Measurements from ENCODE around the gene THBD. TPM values are rescaled to one million over a fixed set of nuclear protein-coding genes. Genes with fewer than 3 reads are reported as not detected.

Gene THBD
- polyA plus RNA-seq, 1 experiment = 0.04 TPM

- no peak overlapping the region for H3K4me3 ChIP-seq (ENCODE audit: low read depth, low read length)
Measured at GRCh38 chr20:23061734-23062561, 12.5 kb upstream of the THBD start.

GRCh38 chr20:23061262-23061661 is 11.8 kb upstream of the THBD start:
- ChIA-PET CTCF (interaction anchor here (0.7 to 2.0 kb wide), 8 partner anchors 11 to 372 kb away, joined by 3 to 7 read pairs (median 4); no protein-coding TSS in a partner anchor), POLR2A (no interaction called here)
- TF ChIP-seq, protein P1, sequence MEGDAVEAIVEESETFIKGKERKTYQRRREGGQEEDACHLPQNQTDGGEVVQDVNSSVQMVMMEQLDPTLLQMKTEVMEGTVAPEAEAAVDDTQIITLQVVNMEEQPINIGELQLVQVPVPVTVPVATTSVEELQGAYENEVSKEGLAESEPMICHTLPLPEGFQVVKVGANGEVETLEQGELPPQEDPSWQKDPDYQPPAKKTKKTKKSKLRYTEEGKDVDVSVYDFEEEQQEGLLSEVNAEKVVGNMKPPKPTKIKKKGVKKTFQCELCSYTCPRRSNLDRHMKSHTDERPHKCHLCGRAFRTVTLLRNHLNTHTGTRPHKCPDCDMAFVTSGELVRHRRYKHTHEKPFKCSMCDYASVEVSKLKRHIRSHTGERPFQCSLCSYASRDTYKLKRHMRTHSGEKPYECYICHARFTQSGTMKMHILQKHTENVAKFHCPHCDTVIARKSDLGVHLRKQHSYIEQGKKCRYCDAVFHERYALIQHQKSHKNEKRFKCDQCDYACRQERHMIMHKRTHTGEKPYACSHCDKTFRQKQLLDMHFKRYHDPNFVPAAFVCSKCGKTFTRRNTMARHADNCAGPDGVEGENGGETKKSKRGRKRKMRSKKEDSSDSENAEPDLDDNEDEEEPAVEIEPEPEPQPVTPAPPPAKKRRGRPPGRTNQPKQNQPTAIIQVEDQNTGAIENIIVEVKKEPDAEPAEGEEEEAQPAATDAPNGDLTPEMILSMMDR (IDR thresholded peaks at IDR 0.05; ENCODE audit: insufficient read depth, low read depth, low read length) = no peak
- Histone ChIP-seq H3K27me3 (ENCODE audit: control insufficient read depth, insufficient read depth, low read length) (no peaks in the 10 kb centered on the region), H3K36me3 (ENCODE audit: control insufficient read depth, insufficient read depth, low read length) (no peaks in the 10 kb centered on the region), H3K4me3 (ENCODE audit: low read depth, low read length) (no peak overlapping the region)
- no peak for DNase-seq (ENCODE audit: low read depth)

More at GRCh38 chr20:23061734-23062561, 12.5 kb upstream of the THBD start:
- no peaks in the 10 kb centered on the region for H3K36me3 ChIP-seq (ENCODE audit: control insufficient read depth, insufficient read depth, low read length)
- TF ChIP-seq, protein P1 (IDR thresholded peaks at IDR 0.05; ENCODE audit: insufficient read depth, low read depth, low read length) = peak; percentile 66
- peak; percentile 7 for DNase-seq (ENCODE audit: low read depth)
- ChIA-PET CTCF (interaction anchor here (0.7 to 2.0 kb wide), 13 partner anchors 11 to 373 kb away, joined by 3 to 10 read pairs (median 4); partner anchors contain the start of gene CD93), POLR2A (interaction anchor here (0.6 kb wide), 1 partner anchor 1965 kb away, joined by 3 read pairs; no protein-coding TSS in a partner anchor)
- H3K27me3 ChIP-seq (ENCODE audit: control insufficient read depth, insufficient read depth, low read length) = no peaks in the 10 kb centered on the region; the same call in 1 of the 2 replicates

GRCh38 chr20:23060629-23061028 is 11.2 kb upstream of the THBD start:
- H3K4me3 ChIP-seq (ENCODE audit: low read depth, low read length) = no peak overlapping the region
- TF ChIP-seq, protein P1 (IDR thresholded peaks at IDR 0.05; ENCODE audit: insufficient read depth, low read depth, low read length) = no peak
- POLR2A ChIA-PET = no interaction called here
- DNase-seq (ENCODE audit: low read depth) = no peak
- CTCF ChIA-PET = interaction anchor here (0.6 to 2.1 kb wide), 9 partner anchors 10 to 610 kb away, joined by 3 to 10 read pairs (median 4); no protein-coding TSS in a partner anchor
- no peaks in the 10 kb centered on the region for H3K36me3 ChIP-seq (ENCODE audit: control insufficient read depth, insufficient read depth, low read length)
- H3K27me3 ChIP-seq (ENCODE audit: control insufficient read depth, insufficient read depth, low read length) = no peaks in the 10 kb centered on the region

DNA sequence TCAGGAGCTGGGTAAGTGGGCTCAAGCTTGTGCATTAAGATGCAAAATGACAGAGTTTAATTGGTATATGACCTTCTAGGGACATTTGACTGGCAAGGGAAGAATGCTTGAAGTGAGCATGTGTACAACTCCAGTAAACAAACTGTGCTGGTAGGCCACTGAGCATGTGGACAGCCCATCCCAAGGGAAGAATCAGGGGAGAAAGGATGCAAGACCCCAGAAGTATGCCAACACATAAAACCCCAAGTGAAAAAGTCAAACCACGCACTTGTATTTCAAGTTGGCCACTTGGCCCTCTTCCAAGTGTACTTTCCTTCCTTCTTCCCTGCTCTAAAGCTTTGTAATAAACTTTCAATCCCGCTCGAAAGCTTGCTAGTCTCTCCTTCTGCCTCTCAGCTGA is 10.4 kb upstream of the THBD start:
- H3K27me3 ChIP-seq (ENCODE audit: control insufficient read depth, insufficient read depth, low read length) = no peaks in the 10 kb centered on the region
- TF ChIP-seq, protein P1 (IDR thresholded peaks at IDR 0.05; ENCODE audit: insufficient read depth, low read depth, low read length) = no peak
- no peak overlapping the region for H3K4me3 ChIP-seq (ENCODE audit: low read depth, low read length)
- DNase-seq (ENCODE audit: low read depth) = no peak
- no peaks in the 10 kb centered on the region for H3K36me3 ChIP-seq (ENCODE audit: control insufficient read depth, insufficient read depth, low read length)
- ChIA-PET POLR2A (no interaction called here), CTCF (interaction anchor here (1.1 to 2.1 kb wide), 2 partner anchors 9 to 366 kb away, joined by 3 to 10 read pairs; no protein-coding TSS in a partner anchor)

DNA sequence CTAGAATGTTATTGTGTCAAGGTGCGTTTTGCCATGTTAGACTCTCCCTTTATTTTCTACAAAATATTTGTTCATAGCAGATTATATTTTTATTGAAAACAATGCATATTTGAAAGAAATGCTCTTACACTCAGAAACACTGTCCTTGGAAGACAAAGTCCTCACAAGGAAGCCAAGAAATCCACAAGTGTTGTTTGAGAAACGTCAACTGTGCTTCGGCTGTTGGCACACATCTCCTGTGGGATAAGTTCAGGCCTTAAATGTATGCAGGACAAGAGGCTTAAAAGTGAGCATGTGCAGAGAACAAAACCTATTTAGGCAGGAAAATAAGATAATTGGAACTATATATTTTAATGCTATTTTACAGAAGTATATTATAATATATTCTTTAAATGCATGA is 9.5 kb upstream of the THBD start:
- Histone ChIP-seq H3K36me3 (ENCODE audit: control insufficient read depth, insufficient read depth, low read length) (no peaks in the 10 kb centered on the region), H3K4me3 (ENCODE audit: low read depth, low read length) (no peak overlapping the region), H3K27me3 (ENCODE audit: control insufficient read depth, insufficient read depth, low read length) (no peaks in the 10 kb centered on the region)
- no peak for DNase-seq (ENCODE audit: low read depth)
- TF ChIP-seq, protein P1 (IDR thresholded peaks at IDR 0.05; ENCODE audit: insufficient read depth, low read depth, low read length) = no peak
- ChIA-PET POLR2A (no interaction called here), CTCF (interaction anchor here (2.1 kb wide), 1 partner anchor 8 kb away, joined by 10 read pairs; no protein-coding TSS in a partner anchor)
